Osteoblast (primary cell): Measurements from ENCODE around the gene WDR86. TPM values are rescaled to one million over a fixed set of nuclear protein-coding genes. Genes with fewer than 3 reads are reported as not detected.

Experiments
- DNase-seq: peaks from one replicate; pipeline ENCODE4 v3.0.0; 2011; ENCODE audit warnings: low spot score, mixed read lengths; ENCODE audit not compliant: insufficient read length; ENCODE audit errors: missing footprints
- H2AFZ ChIP-seq: 2 replicates; pipeline ENCODE4 v1.6.0; 2011; ENCODE audit warnings: mild to moderate bottlenecking, low read length
- H3K27ac ChIP-seq: 2 replicates; pipeline ENCODE4 v1.5.1; 2011; ENCODE audit warnings: mild to moderate bottlenecking, low read depth, low read length, moderate library complexity
- H3K27me3 ChIP-seq: 2 replicates; pipeline ENCODE4 v1.6.0; 2012; ENCODE audit warnings: mild to moderate bottlenecking, control low read depth, inconsistent platforms, low read length, moderate library complexity; ENCODE audit not compliant: insufficient read depth
- H3K36me3 ChIP-seq: 2 replicates; pipeline ENCODE4 v1.5.1; 2011; ENCODE audit warnings: mild to moderate bottlenecking, low read length, control low read depth, moderate library complexity; ENCODE audit not compliant: insufficient read depth
- H3K4me1 ChIP-seq: 2 replicates; pipeline ENCODE4 v1.5.1; 2011; ENCODE audit warnings: mild to moderate bottlenecking, low read length, control low read depth, moderate library complexity; ENCODE audit not compliant: insufficient read depth
- H3K4me2 ChIP-seq: 2 replicates; pipeline ENCODE4 v1.6.0; 2011; ENCODE audit warnings: mild to moderate bottlenecking, low read length; ENCODE audit not compliant: insufficient read depth
- H3K4me3 ChIP-seq: fragments of 200-600 bp; sonication (generic); 3 replicates; pipeline ENCODE4 v1.5.1; 2012; ENCODE audit warnings: mild to moderate bottlenecking, low read length, inconsistent platforms; ENCODE audit not compliant: insufficient read depth
- H3K79me2 ChIP-seq: 2 replicates; pipeline ENCODE4 v1.6.0; 2012; ENCODE audit warnings: mild to moderate bottlenecking, low read length, control low read depth, inconsistent platforms; ENCODE audit not compliant: insufficient read depth
- H3K9me3 ChIP-seq: 2 replicates; pipeline ENCODE4 v1.5.1; 2011; ENCODE audit warnings: low read depth, low read length, control low read depth
- H4K20me1 ChIP-seq: 2 replicates; pipeline ENCODE4 v1.6.0; 2012; ENCODE audit warnings: mild to moderate bottlenecking, low read length, control low read depth; ENCODE audit not compliant: insufficient read depth
- CTCF ChIP-seq: IDR thresholded peaks from 2 replicates; pipeline ENCODE4 v1.5.1; 2011; ENCODE audit warnings: mild to moderate bottlenecking, low read depth, low read length, moderate library complexity; ENCODE audit errors: extremely low read depth
- total RNA-seq: library from RNA; depleted of rRNA; stranded (reverse); fragments of >200 nt; gene quantifications from 2 replicates; pipeline ENCODE4 v1.2.3, GENCODE V29; 2012

Gene WDR86
- total RNA-seq, 1 donor = 15.6 TPM

GRCh38 chr7:151390598-151391357, 19.1 kb downstream of the WDR86 start:
- no peaks in the 10 kb centered on the region for H3K9me3 ChIP-seq
- H3K79me2 ChIP-seq = no peaks in the 10 kb centered on the region
- no peaks in the 10 kb centered on the region for H3K4me1 ChIP-seq
- no peak overlapping the region for H3K4me2 ChIP-seq
- no peak overlapping the region for H3K4me3 ChIP-seq
- H3K27ac ChIP-seq = no peak overlapping the region
- no peak overlapping the region for H2AFZ ChIP-seq
- TF ChIP-seq CTCF = no peak
- DNase-seq = peak; percentile 79
- H4K20me1 ChIP-seq = no peaks in the 10 kb centered on the region
- no peaks in the 10 kb centered on the region for H3K36me3 ChIP-seq
- peaks cover 8% of the 10 kb centered on the region for H3K27me3 ChIP-seq

- no peaks in the 10 kb centered on the region for H3K9me3 ChIP-seq
- H3K36me3 ChIP-seq = no peaks in the 10 kb centered on the region
- no peak for TF ChIP-seq CTCF
- peak; percentile 80 for DNase-seq
- peaks cover 8% of the 10 kb centered on the region for H3K27me3 ChIP-seq
- no peaks in the 10 kb centered on the region for H3K4me1 ChIP-seq
- H2AFZ ChIP-seq = no peak overlapping the region
- no peaks in the 10 kb centered on the region for H4K20me1 ChIP-seq
- no peak overlapping the region for H3K4me3 ChIP-seq
- no peak overlapping the region for H3K4me2 ChIP-seq
- H3K79me2 ChIP-seq = no peaks in the 10 kb centered on the region
- H3K27ac ChIP-seq = no peak overlapping the region
These were observed 19.9 kb downstream of the WDR86 start for GRCh38 chr7:151389768-151390597.

- no peak overlapping the region for H2AFZ ChIP-seq
- H3K9me3 ChIP-seq = no peaks in the 10 kb centered on the region
- no peak for TF ChIP-seq CTCF
- H3K36me3 ChIP-seq = no peaks in the 10 kb centered on the region
- H3K4me3 ChIP-seq = no peak overlapping the region
- no peak overlapping the region for H3K27ac ChIP-seq
- H3K79me2 ChIP-seq = no peaks in the 10 kb centered on the region
- H3K4me2 ChIP-seq = no peak overlapping the region
- peaks cover 12% of the 10 kb centered on the region for H3K27me3 ChIP-seq
- no peaks in the 10 kb centered on the region for H3K4me1 ChIP-seq
- DNase-seq = peak; percentile 61
- no peaks in the 10 kb centered on the region for H4K20me1 ChIP-seq
These were observed 20.6 kb downstream of the WDR86 start for GRCh38 chr7:151389096-151389767.
